Ishikawa (cell line): ENCODE results near the gene SYNPO.

Experiments
- CREB1 ChIP-seq: IDR thresholded peaks from 2 replicates; pipeline ENCODE4 v1.6.1; 2012; ENCODE audit warnings: low read depth
- EGR1 ChIP-seq: IDR thresholded peaks from 2 replicates; pipeline ENCODE4 v1.6.1; 2012
- EP300 ChIP-seq: IDR thresholded peaks from 2 replicates; pipeline ENCODE4 v1.6.1; 2012; ENCODE audit warnings: borderline replicate concordance
- FOXM1 ChIP-seq: IDR thresholded peaks from 2 replicates; pipeline ENCODE4 v1.6.1; 2012; ENCODE audit warnings: low read depth, borderline replicate concordance
- MAX ChIP-seq: IDR thresholded peaks from 2 replicates; pipeline ENCODE4 v1.6.1; 2012
- NFIC ChIP-seq: IDR thresholded peaks from 2 replicates; pipeline ENCODE4 v1.6.1; 2012
- RAD21 ChIP-seq: IDR thresholded peaks from 2 replicates; pipeline ENCODE4 v1.6.1; 2012; ENCODE audit warnings: low read depth
- TAF1 ChIP-seq: IDR thresholded peaks from 2 replicates; pipeline ENCODE4 v1.6.1; 2012; ENCODE audit warnings: low read depth, mild to moderate bottlenecking
- YY1 ChIP-seq: IDR thresholded peaks from 2 replicates; pipeline ENCODE4 v1.6.1; 2012; ENCODE audit warnings: low read depth
- ZBTB7A ChIP-seq: IDR thresholded peaks from 2 replicates; pipeline ENCODE4 v1.6.1; 2012; ENCODE audit warnings: low read depth
- TF ChIP-seq, protein P1 (sequence below): IDR thresholded peaks from 2 replicates; pipeline ENCODE4 v1.6.1; 2012
- TF ChIP-seq, protein P2 (sequence below): IDR thresholded peaks from 2 replicates; pipeline ENCODE4 v1.6.1; 2012; ENCODE audit warnings: low read depth, mild to moderate bottlenecking

DNA sequence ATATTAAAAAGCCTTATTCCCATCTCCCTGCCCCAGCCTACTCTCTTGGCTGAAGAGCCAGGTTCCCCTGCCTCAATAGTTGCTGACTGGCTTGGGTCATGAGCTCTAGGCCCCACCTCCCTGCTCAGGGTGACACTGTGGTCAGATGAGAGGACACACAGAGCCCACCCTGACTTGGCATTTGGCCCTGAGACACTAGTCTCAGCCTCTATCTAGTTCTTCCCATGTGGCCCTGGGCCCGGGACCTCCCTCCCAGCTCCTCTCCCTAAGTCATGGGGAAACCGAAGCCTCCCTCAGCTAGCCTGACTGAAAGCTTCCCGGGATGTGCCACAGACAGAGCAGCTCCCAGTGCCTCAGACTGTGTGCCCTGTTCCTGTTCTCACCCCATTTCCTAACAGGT lies 14.8 kb downstream of the SYNPO start:
- TF ChIP-seq, protein P1, sequence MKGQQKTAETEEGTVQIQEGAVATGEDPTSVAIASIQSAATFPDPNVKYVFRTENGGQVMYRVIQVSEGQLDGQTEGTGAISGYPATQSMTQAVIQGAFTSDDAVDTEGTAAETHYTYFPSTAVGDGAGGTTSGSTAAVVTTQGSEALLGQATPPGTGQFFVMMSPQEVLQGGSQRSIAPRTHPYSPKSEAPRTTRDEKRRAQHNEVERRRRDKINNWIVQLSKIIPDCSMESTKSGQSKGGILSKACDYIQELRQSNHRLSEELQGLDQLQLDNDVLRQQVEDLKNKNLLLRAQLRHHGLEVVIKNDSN: no peak
- no peak for TF ChIP-seq EGR1
- TF ChIP-seq, protein P2, sequence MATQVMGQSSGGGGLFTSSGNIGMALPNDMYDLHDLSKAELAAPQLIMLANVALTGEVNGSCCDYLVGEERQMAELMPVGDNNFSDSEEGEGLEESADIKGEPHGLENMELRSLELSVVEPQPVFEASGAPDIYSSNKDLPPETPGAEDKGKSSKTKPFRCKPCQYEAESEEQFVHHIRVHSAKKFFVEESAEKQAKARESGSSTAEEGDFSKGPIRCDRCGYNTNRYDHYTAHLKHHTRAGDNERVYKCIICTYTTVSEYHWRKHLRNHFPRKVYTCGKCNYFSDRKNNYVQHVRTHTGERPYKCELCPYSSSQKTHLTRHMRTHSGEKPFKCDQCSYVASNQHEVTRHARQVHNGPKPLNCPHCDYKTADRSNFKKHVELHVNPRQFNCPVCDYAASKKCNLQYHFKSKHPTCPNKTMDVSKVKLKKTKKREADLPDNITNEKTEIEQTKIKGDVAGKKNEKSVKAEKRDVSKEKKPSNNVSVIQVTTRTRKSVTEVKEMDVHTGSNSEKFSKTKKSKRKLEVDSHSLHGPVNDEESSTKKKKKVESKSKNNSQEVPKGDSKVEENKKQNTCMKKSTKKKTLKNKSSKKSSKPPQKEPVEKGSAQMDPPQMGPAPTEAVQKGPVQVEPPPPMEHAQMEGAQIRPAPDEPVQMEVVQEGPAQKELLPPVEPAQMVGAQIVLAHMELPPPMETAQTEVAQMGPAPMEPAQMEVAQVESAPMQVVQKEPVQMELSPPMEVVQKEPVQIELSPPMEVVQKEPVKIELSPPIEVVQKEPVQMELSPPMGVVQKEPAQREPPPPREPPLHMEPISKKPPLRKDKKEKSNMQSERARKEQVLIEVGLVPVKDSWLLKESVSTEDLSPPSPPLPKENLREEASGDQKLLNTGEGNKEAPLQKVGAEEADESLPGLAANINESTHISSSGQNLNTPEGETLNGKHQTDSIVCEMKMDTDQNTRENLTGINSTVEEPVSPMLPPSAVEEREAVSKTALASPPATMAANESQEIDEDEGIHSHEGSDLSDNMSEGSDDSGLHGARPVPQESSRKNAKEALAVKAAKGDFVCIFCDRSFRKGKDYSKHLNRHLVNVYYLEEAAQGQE: no peak
- no peak for TF ChIP-seq YY1
- TF ChIP-seq MAX: no peak
- no peak for TF ChIP-seq EP300
- no peak for TF ChIP-seq CREB1
- TF ChIP-seq RAD21: no peak
- no peak for TF ChIP-seq NFIC
- no peak for TF ChIP-seq TAF1
- TF ChIP-seq ZBTB7A: no peak
- no peak for TF ChIP-seq FOXM1
